BLaER1 (cell line): ENCODE measurements around the gene GALNT18.

Experiments used
- H3K27ac ChIP-seq: shearing (Covaris generic); formaldehyde crosslinking; 2 replicates; pipeline ENCODE4 v1.8.1; 2022
- H3K27me3 ChIP-seq: shearing (Covaris generic); formaldehyde crosslinking; 2 replicates; pipeline ENCODE4 v1.8.1; 2022
- H3K36me3 ChIP-seq: shearing (Covaris generic); formaldehyde crosslinking; 2 replicates; pipeline ENCODE4 v1.8.1; 2022
- H3K4me1 ChIP-seq: shearing (Covaris generic); formaldehyde crosslinking; 2 replicates; pipeline ENCODE4 v1.8.1; 2022
- H3K4me2 ChIP-seq: shearing (Covaris generic); formaldehyde crosslinking; 2 replicates; pipeline ENCODE4 v1.8.1; 2022
- H3K4me3 ChIP-seq: shearing (Covaris generic); formaldehyde crosslinking; 2 replicates; pipeline ENCODE4 v1.8.1; 2022
- H3K9ac ChIP-seq: shearing (Covaris generic); formaldehyde crosslinking; 2 replicates; pipeline ENCODE4 v1.8.1; 2022
- H3K9me3 ChIP-seq: shearing (Covaris generic); formaldehyde crosslinking; 2 replicates; pipeline ENCODE4 v1.8.1; 2022
- H4K20me1 ChIP-seq: shearing (Covaris generic); formaldehyde crosslinking; 2 replicates; pipeline ENCODE4 v1.8.1; 2022
- Cebpa-rat ChIP-seq: shearing (Covaris generic); IDR thresholded peaks from 2 replicates; pipeline ENCODE4 v1.8.1; 2022

GALNT18 gene

GRCh38 chr11:11553573-11553972 lies 68.2 kb downstream of the GALNT18 start:
- H3K9ac ChIP-seq, result no peak overlapping the region
- no peaks in the 10 kb centered on the region for H3K36me3 ChIP-seq
- H3K4me2 ChIP-seq, result peak overlapping the region; percentile 59
- H3K4me3 ChIP-seq, result no peak overlapping the region
- peaks cover 31% of the 10 kb centered on the region for H3K4me1 ChIP-seq
- TF ChIP-seq Cebpa-rat, result no peak
- H4K20me1 ChIP-seq, result no peaks in the 10 kb centered on the region
- H3K27ac ChIP-seq, result no peak overlapping the region
- H3K9me3 ChIP-seq, result no peaks in the 10 kb centered on the region
- H3K27me3 ChIP-seq, result no peaks in the 10 kb centered on the region

GRCh38 chr11:11552529-11553087 lies 69.2 kb downstream of the GALNT18 start:
- H3K4me3 ChIP-seq, result no peak overlapping the region
- no peaks in the 10 kb centered on the region for H3K36me3 ChIP-seq
- TF ChIP-seq Cebpa-rat, result no peak
- no peak overlapping the region for H3K27ac ChIP-seq
- no peaks in the 10 kb centered on the region for H3K27me3 ChIP-seq
- H3K4me2 ChIP-seq, result peak overlapping the region; percentile 59
- H3K4me1 ChIP-seq, result peaks cover 31% of the 10 kb centered on the region
- H4K20me1 ChIP-seq, result no peaks in the 10 kb centered on the region
- no peaks in the 10 kb centered on the region for H3K9me3 ChIP-seq
- H3K9ac ChIP-seq, result no peak overlapping the region

- Histone ChIP-seq H3K4me1 (peaks cover 31% of the 10 kb centered on the region), H3K27ac (no peak overlapping the region), H3K36me3 (no peaks in the 10 kb centered on the region), H3K4me2 (no peak overlapping the region), H4K20me1 (no peaks in the 10 kb centered on the region), H3K27me3 (no peaks in the 10 kb centered on the region), H3K4me3 (no peak overlapping the region), H3K9ac (no peak overlapping the region), H3K9me3 (no peaks in the 10 kb centered on the region)
- TF ChIP-seq Cebpa-rat, result no peak
These were observed 71.3 kb downstream of the GALNT18 start for GRCh38 chr11:11550534-11550933.

- H3K4me2 ChIP-seq, result no peak overlapping the region
- H3K27me3 ChIP-seq, result no peaks in the 10 kb centered on the region
- no peak overlapping the region for H3K4me3 ChIP-seq
- no peak for TF ChIP-seq Cebpa-rat
- H3K4me1 ChIP-seq, result no peaks in the 10 kb centered on the region
- H4K20me1 ChIP-seq, result no peaks in the 10 kb centered on the region
- H3K27ac ChIP-seq, result no peak overlapping the region
- H3K36me3 ChIP-seq, result no peaks in the 10 kb centered on the region
- H3K9me3 ChIP-seq, result no peaks in the 10 kb centered on the region
- H3K9ac ChIP-seq, result no peak overlapping the region
These were observed 76.2 kb downstream of the GALNT18 start for GRCh38 chr11:11545285-11546275.

- no peak for TF ChIP-seq Cebpa-rat
- Histone ChIP-seq H4K20me1 (no peaks in the 10 kb centered on the region), H3K36me3 (no peaks in the 10 kb centered on the region), H3K9ac (no peak overlapping the region), H3K9me3 (no peaks in the 10 kb centered on the region), H3K4me1 (peaks cover 8% of the 10 kb centered on the region; the same call in 1 of the 2 replicates), H3K4me2 (no peak overlapping the region), H3K4me3 (no peak overlapping the region), H3K27ac (no peak overlapping the region), H3K27me3 (no peaks in the 10 kb centered on the region)
These were observed 78.1 kb downstream of the GALNT18 start for GRCh38 chr11:11543656-11544055.

GRCh38 chr11:11540157-11540556 lies 81.6 kb downstream of the GALNT18 start:
- no peaks in the 10 kb centered on the region for H4K20me1 ChIP-seq
- no peak for TF ChIP-seq Cebpa-rat
- no peaks in the 10 kb centered on the region for H3K27me3 ChIP-seq
- no peak overlapping the region for H3K4me3 ChIP-seq
- H3K9ac ChIP-seq, result no peak overlapping the region
- no peak overlapping the region for H3K4me2 ChIP-seq
- no peaks in the 10 kb centered on the region for H3K36me3 ChIP-seq
- H3K27ac ChIP-seq, result no peak overlapping the region
- H3K9me3 ChIP-seq, result no peaks in the 10 kb centered on the region
- H3K4me1 ChIP-seq, result peaks cover 24% of the 10 kb centered on the region

- no peak overlapping the region for H3K9ac ChIP-seq
- no peak overlapping the region for H3K4me2 ChIP-seq
- peaks cover 32% of the 10 kb centered on the region for H3K4me1 ChIP-seq
- H3K36me3 ChIP-seq, result no peaks in the 10 kb centered on the region
- no peaks in the 10 kb centered on the region for H3K9me3 ChIP-seq
- no peak overlapping the region for H3K27ac ChIP-seq
- H3K4me3 ChIP-seq, result no peak overlapping the region
- H3K27me3 ChIP-seq, result no peaks in the 10 kb centered on the region
- H4K20me1 ChIP-seq, result no peaks in the 10 kb centered on the region
- TF ChIP-seq Cebpa-rat, result no peak
These were observed 83.4 kb downstream of the GALNT18 start for GRCh38 chr11:11538277-11538960.

GRCh38 chr11:11537871-11538270 lies 83.9 kb downstream of the GALNT18 start:
- H3K36me3 ChIP-seq, result no peaks in the 10 kb centered on the region
- H3K9ac ChIP-seq, result no peak overlapping the region
- H3K27ac ChIP-seq, result no peak overlapping the region
- no peak for TF ChIP-seq Cebpa-rat
- no peaks in the 10 kb centered on the region for H3K9me3 ChIP-seq
- no peaks in the 10 kb centered on the region for H4K20me1 ChIP-seq
- peaks cover 32% of the 10 kb centered on the region for H3K4me1 ChIP-seq
- no peak overlapping the region for H3K4me3 ChIP-seq
- H3K4me2 ChIP-seq, result no peak overlapping the region
- no peaks in the 10 kb centered on the region for H3K27me3 ChIP-seq

- Histone ChIP-seq H3K36me3 (no peaks in the 10 kb centered on the region), H3K27ac (no peak overlapping the region), H3K9ac (no peak overlapping the region), H3K4me2 (no peak overlapping the region), H3K27me3 (no peaks in the 10 kb centered on the region), H3K4me3 (no peak overlapping the region), H4K20me1 (no peaks in the 10 kb centered on the region), H3K4me1 (peaks cover 32% of the 10 kb centered on the region), H3K9me3 (no peaks in the 10 kb centered on the region)
- no peak for TF ChIP-seq Cebpa-rat
These were observed 84.4 kb downstream of the GALNT18 start for GRCh38 chr11:11537372-11537771.

GRCh38 chr11:11536650-11537049 lies 85.2 kb downstream of the GALNT18 start:
- Histone ChIP-seq H3K27ac (no peak overlapping the region), H4K20me1 (no peaks in the 10 kb centered on the region), H3K4me1 (peaks cover 32% of the 10 kb centered on the region), H3K36me3 (no peaks in the 10 kb centered on the region), H3K9ac (no peak overlapping the region), H3K9me3 (no peaks in the 10 kb centered on the region), H3K4me3 (no peak overlapping the region), H3K27me3 (no peaks in the 10 kb centered on the region), H3K4me2 (peak overlapping the region; percentile 82)
- no peak for TF ChIP-seq Cebpa-rat
